GM10248 (cell line): ENCODE measurements around the gene NPHS1.
A peak's percentile ranks its signal among the peaks of the same experiment; 100 is the strongest.

Experiments
- CTCF ChIA-PET: fragments of 300-600 bp; sonication (Branson Sonifier 250); formaldehyde crosslinking; extraction: SDS; loops from one replicate; lab custom pipeline; 2021; ENCODE audit warnings: antibody characterized with exemption; lab: Yijun Ruan, JAX
- POLR2A ChIA-PET: fragments of 350-650 bp; sonication (Branson Sonifier 250); formaldehyde crosslinking; extraction: SDS; loops from one replicate; lab custom pipeline; 2020; ENCODE audit warnings: antibody characterized with exemption; lab: Yijun Ruan, JAX
- DNase-seq: peaks from one replicate; pipeline ENCODE4 v3.0.0; 2012; ENCODE audit errors: extremely low spot score
- TF ChIP-seq, protein P1 (sequence below): IDR thresholded peaks from 2 replicates; pipeline ENCODE4 v1.5.1; 2012; ENCODE audit warnings: mild to moderate bottlenecking, low read depth; ENCODE audit errors: extremely low read depth, missing control alignments, control extremely low read depth

The NPHS1 gene

DNA sequence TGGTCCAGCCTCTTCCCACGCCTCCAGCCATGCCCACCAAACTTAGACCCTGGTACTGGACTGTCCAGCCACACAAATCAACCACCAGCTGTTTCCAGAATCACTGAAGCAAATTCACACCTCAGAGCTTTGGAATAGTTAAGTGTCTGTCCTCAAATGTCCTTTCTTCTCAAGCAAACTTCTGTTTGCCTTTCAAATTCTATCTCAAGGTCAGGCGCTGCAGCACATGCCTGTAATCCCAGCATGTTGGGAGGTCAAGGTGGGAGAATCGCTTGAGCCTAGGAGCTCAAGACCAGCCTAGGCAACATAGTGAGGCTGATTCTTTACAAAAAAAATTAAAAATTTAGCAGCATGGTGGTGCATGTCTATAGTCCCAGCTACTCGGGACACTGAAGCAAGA, 20.2 kb downstream of the NPHS1 start:
- CTCF ChIA-PET, result no interaction called here
- DNase-seq, result no peak
- TF ChIP-seq, protein P1, sequence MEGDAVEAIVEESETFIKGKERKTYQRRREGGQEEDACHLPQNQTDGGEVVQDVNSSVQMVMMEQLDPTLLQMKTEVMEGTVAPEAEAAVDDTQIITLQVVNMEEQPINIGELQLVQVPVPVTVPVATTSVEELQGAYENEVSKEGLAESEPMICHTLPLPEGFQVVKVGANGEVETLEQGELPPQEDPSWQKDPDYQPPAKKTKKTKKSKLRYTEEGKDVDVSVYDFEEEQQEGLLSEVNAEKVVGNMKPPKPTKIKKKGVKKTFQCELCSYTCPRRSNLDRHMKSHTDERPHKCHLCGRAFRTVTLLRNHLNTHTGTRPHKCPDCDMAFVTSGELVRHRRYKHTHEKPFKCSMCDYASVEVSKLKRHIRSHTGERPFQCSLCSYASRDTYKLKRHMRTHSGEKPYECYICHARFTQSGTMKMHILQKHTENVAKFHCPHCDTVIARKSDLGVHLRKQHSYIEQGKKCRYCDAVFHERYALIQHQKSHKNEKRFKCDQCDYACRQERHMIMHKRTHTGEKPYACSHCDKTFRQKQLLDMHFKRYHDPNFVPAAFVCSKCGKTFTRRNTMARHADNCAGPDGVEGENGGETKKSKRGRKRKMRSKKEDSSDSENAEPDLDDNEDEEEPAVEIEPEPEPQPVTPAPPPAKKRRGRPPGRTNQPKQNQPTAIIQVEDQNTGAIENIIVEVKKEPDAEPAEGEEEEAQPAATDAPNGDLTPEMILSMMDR, result no peak
- POLR2A ChIA-PET, result interaction anchor here (0.7 kb wide), 1 partner anchor 777 kb away, joined by 3 read pairs; no protein-coding TSS in a partner anchor

DNA sequence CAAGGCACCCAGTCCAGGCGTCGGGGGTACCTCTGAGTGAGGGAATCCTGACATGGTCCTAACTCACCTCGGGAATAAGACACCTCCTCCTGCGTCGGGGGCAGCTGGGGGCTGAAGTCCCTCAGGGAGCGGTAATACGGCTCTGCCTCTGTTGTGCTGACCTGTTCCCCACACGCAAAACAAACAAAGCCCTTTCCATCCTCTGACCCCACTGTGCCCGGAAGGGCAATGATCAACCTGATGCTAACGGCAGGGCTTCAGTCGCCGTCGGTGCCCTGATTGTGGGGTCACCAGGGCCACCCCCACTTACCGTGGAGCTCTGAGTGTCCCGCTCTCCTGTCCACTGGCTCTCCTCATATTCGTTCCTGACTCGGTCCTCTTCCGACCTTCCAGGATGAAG, 21.3 kb downstream of the NPHS1 start:
- ChIA-PET POLR2A (no interaction called here), CTCF (no interaction called here)
- no peak for DNase-seq
- TF ChIP-seq, protein P1, result no peak

DNA sequence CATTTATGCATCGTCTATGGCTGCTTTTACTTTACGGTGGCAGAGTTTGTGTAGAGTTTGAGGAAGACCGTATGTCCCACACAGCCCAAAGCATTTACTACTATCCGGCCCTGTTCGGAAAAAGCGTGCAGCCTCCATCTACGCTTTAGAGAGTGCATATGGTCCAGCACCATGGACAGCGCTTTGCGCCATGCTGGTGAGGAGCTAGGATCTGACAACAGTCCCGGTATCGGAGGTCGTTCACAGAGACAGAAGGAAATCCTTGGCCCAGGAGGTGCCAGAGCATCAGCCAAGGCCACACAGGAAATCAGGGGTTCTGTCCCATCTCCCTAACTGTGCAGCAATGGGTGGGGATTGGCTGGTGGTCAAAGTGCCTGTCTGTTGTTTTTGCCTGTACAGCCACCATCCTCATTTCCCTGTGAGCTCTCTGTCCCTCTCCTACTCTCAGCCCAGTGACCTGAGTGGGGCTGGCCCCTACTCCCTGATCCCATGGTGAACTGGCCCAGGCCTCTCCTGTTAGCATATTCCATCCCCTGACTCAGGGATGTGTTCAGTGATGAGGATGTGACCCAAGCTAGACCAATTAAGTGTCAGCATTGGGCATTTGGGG, 23.5 kb downstream of the NPHS1 start:
- ChIA-PET CTCF (no interaction called here), POLR2A (no interaction called here)
- peak; percentile 67 for DNase-seq
- TF ChIP-seq, protein P1, result no peak

DNA sequence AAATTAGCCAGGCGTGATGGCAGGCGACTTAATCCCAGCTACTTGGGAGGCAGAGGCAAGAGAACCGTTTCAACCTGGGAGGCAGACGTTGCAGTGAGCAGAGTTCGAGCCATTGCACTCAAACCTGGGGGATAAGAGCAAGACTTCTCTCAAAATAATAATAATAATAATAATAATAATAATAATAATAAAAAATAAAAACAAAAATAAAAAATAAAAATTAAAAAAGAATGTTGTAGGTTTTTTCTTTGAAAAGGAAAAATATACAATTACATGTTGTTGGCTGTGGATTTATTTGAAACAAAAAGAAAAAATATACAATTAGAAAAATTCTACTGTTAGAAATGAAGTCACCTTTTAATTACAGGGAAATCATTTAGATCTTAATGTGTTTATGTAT, 28.2 kb downstream of the NPHS1 start:
- DNase-seq, result no peak
- ChIA-PET POLR2A (no interaction called here), CTCF (no interaction called here)
- TF ChIP-seq, protein P1, result no peak

DNA sequence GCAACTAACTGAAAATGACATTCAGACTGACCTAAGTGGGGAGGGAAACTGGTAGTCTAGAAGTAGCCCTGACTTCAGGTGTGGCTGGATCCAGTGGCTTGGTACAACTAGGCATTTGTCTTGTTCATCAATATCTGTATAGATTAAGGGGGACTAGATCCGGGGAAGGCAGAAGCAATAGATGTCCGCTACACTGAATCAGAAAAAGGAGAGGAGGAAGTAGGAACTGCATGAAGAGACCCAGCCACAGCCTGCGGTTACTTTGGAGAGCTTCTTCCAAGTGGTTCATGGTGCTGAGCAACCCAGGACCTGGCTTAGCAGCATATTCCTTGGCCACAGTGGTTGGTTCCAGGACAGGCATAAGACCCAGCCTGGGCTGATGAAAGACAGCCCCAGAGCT, 29.7 kb downstream of the NPHS1 start:
- no peak for DNase-seq
- CTCF ChIA-PET, result no interaction called here
- TF ChIP-seq, protein P1, result no peak
- POLR2A ChIA-PET, result no interaction called here

DNA sequence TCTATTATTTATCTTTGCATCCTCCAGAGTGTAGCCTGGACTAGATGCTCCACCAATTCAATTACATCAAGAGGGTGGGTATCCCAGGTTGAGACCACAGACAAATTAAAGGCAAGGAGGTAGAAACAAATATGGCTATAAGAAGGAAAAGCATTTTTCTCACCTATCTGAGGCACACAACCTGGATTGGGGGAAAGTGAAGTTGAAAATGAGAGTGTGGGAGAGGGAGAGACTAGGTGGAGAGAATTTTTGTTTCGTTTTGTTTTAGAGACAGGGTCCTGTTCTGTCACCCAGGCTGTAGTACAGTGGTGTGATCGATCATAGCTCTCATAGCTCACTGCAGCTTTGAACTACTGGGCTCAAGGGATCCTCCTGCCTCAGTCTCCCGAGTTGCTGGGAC, 33.9 kb downstream of the NPHS1 start:
- ChIA-PET POLR2A (interaction anchor here (0.7 kb wide), 2 partner anchors 175 to 291 kb away, joined by 3 to 9 read pairs; no protein-coding TSS in a partner anchor), CTCF (interaction anchor here (1.1 kb wide), 1 partner anchor 9 kb away, joined by 3 read pairs; no protein-coding TSS in a partner anchor)
- TF ChIP-seq, protein P1, result no peak
- no peak for DNase-seq

DNA sequence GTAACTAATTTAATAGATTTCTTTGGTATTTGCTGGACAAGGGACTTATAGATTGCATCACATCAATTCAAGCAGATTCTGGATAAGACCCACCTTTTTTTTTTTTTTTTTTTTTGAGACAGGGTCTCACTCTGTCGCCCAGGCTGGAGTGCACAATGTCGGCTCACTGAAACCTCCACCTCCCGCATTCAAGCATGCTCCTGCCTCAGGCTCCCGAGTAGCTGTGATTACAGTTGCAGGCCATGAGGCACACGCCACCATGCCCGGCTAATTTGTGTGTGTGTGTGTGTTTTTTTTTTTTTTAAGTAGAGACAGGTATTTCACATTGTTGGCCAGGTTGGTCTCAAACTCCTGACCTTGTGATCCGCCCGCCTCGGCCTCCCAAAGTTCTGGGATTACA, 35.5 kb downstream of the NPHS1 start:
- POLR2A ChIA-PET, result no interaction called here
- CTCF ChIA-PET, result no interaction called here
- TF ChIP-seq, protein P1, result no peak
- DNase-seq, result no peak
